CMK (cell line): ENCODE measurements around the gene SLC6A11.

Experiments used
- DNase-seq: peaks from one replicate; pipeline ENCODE4 v3.0.0-alpha.2; 2010; ENCODE audit warnings: low read depth

The SLC6A11 gene

GRCh38 chr3:10888518-10889090 is 72.6 kb downstream of the SLC6A11 start:
- DNase-seq, result no peak

- DNase-seq, result no peak
These were observed 73.4 kb downstream of the SLC6A11 start for GRCh38 chr3:10889206-10889960.

DNA sequence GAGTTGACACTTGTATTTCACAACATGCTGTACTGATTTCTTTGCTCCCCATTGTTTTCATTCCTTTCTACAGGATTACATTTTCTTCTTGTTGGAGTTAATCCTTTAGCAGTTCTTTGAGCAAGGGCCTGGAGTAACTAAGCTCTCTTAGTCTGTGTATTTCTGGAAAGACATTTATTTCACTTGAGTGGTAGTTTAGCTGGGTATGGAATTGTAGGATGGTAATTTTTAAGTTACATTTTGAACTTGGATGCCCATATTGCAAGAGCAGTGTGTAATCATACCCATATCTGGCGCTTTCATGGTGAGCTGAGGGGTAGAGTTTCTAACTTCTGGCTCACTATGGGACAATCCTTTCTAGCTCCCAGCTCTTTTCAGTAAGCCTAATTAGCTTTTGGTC is 74.6 kb downstream of the SLC6A11 start:
- no peak for DNase-seq

- no peak for DNase-seq
These were observed 76.6 kb downstream of the SLC6A11 start for GRCh38 chr3:10892622-10893021.

GRCh38 chr3:10901296-10901945 is 85.4 kb downstream of the SLC6A11 start:
- no peak for DNase-seq

DNA sequence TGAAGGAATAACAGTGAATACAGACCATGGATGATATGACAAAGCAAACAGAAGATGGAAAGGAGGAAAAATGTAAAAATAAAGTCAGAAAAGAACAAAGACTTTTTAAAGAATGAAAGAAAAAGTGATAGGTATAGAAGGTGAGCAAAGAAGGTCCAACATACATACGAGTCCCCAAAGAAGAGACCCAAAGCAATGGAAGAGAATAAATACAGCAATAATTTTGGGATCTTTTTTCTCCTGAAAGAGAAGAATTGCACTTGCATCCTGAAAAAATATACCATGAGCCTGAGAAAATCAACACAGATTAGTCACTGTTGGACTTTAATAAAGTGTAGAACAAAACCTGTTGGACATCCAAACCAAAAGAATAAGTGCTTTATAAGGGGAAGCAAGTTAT is 91.2 kb downstream of the SLC6A11 start:
- DNase-seq, result no peak

DNA sequence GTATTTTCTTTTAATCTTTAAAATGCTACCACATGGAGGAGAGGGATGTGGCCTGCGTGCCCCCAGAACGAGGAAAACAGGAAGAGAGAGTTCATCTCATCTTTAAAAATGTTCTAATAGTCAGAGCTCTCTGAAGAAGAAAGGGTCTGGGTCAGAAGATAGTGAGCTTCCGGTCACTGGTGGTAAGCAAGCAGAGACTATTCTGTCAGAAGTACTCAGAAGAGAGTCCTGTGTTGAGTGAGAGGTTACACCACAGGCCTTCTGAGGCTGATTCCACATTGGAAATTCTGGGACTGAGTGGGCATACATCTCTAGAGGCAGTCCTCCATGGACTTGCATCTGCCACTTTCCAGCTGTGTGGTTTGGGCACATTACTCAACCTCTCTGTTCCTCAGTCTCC is 94.3 kb downstream of the SLC6A11 start:
- peak; percentile 69 for DNase-seq

DNA sequence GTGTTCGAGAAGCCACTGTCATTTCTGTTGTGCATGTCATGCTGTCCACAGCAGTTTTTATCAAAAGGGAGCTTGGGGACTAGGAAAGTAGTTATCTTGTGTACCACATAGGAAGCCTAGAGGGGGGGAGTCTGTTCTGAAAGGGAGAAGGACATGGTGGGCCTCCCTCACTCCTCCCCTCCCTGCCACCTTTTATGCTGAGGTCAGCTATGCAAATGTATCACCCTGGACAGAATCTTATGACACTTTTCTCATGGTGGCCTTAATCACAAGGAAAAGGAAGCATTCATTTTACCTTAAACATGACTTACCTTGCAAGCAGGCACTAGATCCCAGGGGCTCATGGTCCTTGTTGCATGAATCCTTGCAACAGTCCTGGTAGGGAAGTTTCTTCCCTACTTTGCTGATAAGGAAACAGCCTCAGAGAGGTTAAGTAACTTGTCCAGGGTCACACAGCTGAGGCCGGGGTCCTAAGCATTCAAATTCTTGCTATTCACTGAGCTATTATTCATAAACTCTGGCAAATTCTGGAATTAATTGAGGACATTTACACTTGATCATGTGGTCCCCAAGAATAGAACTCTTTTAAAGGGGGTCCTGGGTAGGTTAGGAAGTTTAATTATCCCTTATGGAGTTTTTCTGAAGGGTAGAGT is 95.4 kb downstream of the SLC6A11 start:
- no peak for DNase-seq

GRCh38 chr3:10912786-10913185 is 96.8 kb downstream of the SLC6A11 start:
- peak; percentile 56 for DNase-seq

GRCh38 chr3:10915376-10915775 is 99.3 kb downstream of the SLC6A11 start:
- DNase-seq, result no peak

DNA sequence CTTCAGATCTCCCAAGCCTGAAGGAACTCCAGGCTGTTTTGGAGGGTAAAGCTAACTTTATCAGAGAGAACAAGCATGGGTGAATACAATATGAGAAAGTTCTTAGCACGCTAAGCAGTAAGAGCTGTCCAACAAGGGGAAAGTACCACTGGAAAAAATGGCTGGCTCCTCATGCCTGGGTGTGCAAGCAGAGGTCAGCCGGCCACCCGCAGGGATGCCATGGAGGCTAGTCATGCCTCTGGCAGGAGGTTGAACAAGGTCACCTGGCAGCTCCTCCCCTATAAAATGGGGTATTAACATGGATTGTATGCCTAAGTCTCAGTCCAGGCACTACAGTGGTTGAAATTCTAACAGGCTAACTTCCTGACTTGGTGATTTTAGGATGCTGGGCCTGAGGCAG is 101.1 kb downstream of the SLC6A11 start:
- no peak for DNase-seq

DNA sequence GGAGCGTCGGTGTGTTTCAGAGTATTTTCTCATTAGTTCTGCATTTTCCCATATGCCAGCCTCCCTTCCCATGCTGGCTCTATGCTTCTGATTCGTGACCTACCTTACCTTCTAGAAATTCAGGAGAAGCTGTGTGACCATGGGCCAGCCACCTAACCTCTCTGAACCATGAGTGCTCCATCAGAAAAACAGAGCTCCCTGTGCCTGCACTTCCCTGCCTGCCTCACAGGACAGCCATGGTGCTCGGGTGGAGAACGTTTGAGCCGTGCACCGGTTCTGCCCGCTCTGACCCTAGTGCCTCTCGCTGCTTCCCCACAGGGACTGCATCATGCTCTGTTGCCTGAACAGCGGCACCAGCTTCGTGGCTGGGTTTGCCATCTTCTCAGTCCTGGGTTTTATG is 102.0 kb downstream of the SLC6A11 start:
- DNase-seq, result no peak

DNA sequence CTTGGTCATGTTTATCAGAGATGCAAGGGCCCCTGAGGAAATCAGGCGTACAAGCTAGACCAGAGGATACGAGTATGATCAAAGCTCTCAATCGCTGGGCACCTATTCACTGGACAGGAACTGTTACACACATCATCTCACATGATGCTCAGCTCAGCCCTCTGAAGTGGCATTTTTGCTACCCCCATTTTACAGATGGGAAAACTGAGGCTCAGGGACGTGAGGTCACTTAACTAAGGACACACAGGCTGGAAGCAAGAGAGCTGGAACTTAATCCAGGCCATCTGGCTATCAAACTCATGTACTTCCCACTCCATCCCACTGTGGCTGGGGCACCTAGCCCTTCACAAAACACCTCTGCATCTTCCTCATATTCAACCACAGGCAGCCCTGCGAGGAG is 103.6 kb downstream of the SLC6A11 start:
- no peak for DNase-seq

- no peak for DNase-seq
These were observed 109.6 kb downstream of the SLC6A11 start for GRCh38 chr3:10925436-10926255.

GRCh38 chr3:10926256-10926810 is 110.3 kb downstream of the SLC6A11 start:
- no peak for DNase-seq

- peak; percentile 69 for DNase-seq
These were observed 110.9 kb downstream of the SLC6A11 start for GRCh38 chr3:10926811-10927521.

- DNase-seq, result no peak
These were observed 111.5 kb downstream of the SLC6A11 start for GRCh38 chr3:10927551-10927950.

GRCh38 chr3:10928407-10928960 is 112.5 kb downstream of the SLC6A11 start:
- DNase-seq, result no peak

DNA sequence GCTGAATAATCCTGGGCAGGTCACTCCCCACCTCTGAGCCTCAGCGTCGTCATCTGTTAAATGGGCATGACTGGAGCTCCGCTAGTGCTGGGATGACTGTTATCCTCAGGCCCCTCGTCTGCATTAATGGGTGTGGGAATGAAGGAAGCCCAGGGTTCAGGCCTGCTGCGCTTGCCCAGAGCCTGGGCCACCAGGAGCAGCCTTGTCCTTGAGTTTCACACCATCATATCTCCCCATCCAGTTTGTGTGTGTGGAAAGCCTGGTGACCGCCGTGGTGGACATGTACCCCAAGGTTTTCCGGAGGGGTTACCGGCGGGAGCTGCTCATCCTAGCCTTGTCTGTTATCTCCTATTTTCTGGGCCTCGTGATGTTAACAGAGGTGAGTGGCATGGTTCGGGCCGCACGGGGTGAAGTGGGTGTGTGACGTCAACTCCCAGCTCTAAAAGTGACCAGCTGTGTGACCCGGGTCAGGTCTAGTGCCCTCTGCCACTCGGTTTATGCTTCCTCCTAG is 113.0 kb downstream of the SLC6A11 start:
- no peak for DNase-seq

GRCh38 chr3:10929978-10930665 is 114.1 kb downstream of the SLC6A11 start:
- no peak for DNase-seq
